ENCODE measurements around the gene LRMDA.

DNA sequence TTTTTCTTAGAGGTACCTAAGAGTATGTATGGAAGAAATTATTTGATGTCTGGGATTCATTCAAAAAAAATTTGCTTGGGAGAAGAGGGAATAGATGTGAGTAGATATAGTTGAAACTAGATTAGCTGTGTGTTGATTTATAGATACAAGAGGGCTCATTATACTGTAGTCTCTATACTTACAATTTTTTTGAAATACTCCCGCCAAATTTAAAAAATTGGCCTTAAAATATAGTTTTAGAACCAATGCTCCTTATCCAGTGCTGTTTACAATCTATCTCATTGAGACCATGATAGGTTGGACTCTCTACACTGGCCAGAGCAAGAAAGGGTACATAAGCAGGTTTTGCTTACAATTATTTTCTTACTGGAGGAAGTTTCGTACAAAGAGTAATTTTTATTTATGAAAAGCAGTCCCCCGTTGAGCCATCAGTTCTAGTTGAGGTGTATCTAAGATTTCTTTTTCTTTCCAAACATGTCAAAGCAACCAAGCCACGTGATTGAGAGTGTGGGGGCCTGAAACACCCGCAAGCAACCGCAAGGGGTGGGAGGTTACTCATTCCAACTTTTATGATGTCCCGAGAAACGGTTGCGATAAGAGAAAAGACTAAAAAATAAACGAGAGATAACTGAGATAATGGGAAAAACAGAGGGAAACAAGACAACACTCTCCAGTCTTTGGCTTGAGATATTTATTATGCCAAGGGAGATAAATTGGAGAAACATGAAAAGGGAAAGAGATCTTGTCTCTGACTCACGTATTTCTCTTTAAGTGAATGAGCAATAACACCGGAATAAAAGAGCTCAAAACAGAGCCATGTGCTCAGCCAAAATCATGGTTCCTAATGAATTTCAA, 729.2 kb downstream of the LRMDA start:
- TF ChIP-seq, protein P1, sequence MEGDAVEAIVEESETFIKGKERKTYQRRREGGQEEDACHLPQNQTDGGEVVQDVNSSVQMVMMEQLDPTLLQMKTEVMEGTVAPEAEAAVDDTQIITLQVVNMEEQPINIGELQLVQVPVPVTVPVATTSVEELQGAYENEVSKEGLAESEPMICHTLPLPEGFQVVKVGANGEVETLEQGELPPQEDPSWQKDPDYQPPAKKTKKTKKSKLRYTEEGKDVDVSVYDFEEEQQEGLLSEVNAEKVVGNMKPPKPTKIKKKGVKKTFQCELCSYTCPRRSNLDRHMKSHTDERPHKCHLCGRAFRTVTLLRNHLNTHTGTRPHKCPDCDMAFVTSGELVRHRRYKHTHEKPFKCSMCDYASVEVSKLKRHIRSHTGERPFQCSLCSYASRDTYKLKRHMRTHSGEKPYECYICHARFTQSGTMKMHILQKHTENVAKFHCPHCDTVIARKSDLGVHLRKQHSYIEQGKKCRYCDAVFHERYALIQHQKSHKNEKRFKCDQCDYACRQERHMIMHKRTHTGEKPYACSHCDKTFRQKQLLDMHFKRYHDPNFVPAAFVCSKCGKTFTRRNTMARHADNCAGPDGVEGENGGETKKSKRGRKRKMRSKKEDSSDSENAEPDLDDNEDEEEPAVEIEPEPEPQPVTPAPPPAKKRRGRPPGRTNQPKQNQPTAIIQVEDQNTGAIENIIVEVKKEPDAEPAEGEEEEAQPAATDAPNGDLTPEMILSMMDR (IDR thresholded peaks at IDR 0.05) = no peak
- TF ChIP-seq POLR2AphosphoS5 (IDR thresholded peaks at IDR 0.05) = no peak
